HFF-Myc (cell line): ENCODE results near the gene CREM.

Experiments
- DNase-seq: peaks from one replicate; pipeline ENCODE4 v3.0.0-alpha.2; 2011; ENCODE audit warnings: low read depth; ENCODE audit errors: extremely low read depth
- H3K4me3 ChIP-seq: replicated peaks from 2 replicates; pipeline ENCODE4 v1.5.1; 2011; ENCODE audit warnings: low read depth, mild to moderate bottlenecking, control low read depth, low read length
- TF ChIP-seq, protein P1 (sequence below): IDR thresholded peaks from 2 replicates; pipeline ENCODE4 v1.5.1; 2012; ENCODE audit warnings: mild to moderate bottlenecking, low read depth, low read length, control low read depth; ENCODE audit errors: missing control alignments

The CREM gene

DNA sequence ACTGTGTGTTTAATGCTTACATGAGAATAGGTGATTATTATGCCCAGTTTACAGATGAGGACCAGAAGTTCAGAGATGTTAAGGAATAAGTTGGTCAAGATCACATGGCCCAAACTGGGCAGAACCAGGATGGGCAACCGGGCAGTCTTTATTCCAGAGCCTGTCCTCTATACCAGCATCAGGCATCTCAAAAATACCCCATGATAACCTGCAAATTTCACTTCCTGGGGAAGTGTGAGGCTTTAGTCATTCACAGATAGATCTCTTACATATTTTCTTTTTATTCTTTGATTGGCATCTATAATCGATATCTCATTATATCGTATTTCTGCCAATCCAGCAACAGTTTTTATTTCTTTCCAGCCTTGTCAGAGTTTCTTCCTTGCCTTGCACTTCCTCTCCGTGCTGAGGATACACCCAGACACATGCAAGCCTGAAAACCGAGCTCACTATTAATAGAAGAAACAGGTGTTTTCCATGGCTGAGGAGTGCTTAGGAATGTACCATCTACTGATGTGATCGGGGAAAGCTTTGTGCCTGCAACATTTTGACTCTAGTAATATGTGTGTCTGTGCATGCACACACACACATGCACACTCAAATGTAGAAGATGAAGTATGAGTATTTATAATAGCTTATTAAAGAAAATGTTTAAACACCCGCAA, 82.4 kb downstream of the CREM start:
- TF ChIP-seq, protein P1, sequence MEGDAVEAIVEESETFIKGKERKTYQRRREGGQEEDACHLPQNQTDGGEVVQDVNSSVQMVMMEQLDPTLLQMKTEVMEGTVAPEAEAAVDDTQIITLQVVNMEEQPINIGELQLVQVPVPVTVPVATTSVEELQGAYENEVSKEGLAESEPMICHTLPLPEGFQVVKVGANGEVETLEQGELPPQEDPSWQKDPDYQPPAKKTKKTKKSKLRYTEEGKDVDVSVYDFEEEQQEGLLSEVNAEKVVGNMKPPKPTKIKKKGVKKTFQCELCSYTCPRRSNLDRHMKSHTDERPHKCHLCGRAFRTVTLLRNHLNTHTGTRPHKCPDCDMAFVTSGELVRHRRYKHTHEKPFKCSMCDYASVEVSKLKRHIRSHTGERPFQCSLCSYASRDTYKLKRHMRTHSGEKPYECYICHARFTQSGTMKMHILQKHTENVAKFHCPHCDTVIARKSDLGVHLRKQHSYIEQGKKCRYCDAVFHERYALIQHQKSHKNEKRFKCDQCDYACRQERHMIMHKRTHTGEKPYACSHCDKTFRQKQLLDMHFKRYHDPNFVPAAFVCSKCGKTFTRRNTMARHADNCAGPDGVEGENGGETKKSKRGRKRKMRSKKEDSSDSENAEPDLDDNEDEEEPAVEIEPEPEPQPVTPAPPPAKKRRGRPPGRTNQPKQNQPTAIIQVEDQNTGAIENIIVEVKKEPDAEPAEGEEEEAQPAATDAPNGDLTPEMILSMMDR = no peak
- no peak for DNase-seq
- no peak overlapping the region for H3K4me3 ChIP-seq

DNA sequence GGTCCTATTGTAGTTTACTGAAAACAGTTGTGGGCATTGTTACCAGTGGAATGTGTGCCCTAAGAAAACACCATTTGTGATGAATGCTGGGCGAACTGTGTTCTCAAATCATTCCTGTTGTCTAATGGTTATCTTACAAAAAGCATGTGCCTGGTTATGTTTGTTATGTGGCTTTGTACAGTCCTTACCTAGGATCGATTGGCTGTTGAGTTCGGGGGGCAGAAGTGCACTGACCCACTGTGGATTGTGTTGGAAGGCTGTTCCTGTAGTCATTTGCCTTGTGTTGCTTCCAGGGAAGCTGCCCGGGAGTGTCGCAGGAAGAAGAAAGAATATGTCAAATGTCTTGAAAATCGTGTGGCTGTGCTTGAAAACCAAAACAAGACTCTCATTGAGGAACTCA, 84.3 kb downstream of the CREM start:
- no peak for DNase-seq
- TF ChIP-seq, protein P1 = no peak
- H3K4me3 ChIP-seq = no peak overlapping the region

DNA sequence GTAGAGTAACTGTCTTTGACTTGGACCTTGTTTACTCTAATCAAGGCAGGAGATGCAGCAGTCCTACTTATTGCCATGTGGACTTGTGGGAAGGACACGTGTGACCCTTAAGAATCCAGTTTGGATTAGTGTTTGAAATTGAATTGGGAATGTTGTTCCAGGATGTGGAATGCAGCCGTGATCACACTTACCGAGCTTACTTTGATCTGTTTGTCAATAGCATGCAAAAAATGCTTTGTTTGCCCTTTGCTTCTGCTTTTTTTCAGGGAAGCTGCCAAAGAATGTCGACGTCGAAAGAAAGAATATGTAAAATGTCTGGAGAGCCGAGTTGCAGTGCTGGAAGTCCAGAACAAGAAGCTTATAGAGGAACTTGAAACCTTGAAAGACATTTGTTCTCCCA, 84.7 kb downstream of the CREM start:
- no peak for DNase-seq
- TF ChIP-seq, protein P1 = no peak
- H3K4me3 ChIP-seq = no peak overlapping the region

DNA sequence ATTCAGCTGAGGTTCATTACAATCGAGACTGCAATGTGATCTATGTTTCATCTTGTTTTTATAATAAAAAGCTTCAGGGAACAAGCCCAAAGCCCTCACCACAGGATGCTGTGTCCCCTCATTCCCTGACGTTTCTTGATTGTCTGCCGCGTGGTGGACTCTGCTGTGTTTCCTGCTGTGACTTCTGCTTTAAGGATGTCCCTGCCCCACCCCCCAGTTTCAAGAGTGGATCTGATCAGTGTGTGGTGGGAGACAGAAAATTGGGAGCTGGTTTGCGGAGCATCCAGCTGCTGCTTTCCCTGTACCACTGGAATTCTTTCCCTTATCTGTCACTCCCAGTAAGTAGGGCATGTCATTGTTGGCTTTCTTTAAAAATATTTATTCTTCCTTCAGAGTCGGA, 86.2 kb downstream of the CREM start:
- no peak overlapping the region for H3K4me3 ChIP-seq
- DNase-seq = no peak
- TF ChIP-seq, protein P1 = no peak

DNA sequence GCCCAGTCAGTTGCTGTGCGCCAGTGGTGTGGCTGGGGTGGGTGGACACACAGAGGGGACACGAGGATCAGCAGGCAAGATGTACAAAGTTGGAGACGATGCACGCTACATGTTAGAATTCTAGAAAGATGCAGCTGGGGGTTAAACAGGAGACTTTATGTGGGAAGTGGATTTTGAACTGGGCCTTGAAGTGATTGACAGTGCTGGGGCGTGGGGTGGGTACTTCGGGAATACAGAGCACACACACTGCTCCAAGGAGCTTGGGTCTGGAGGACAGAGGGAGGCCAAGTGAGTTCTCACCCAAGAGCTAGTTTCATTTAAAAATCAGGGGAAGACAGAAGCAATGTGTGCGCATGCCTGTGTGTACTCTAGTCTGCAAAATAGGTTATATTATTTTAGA, 87.1 kb downstream of the CREM start:
- no peak for DNase-seq
- H3K4me3 ChIP-seq = no peak overlapping the region
- TF ChIP-seq, protein P1 = no peak

DNA sequence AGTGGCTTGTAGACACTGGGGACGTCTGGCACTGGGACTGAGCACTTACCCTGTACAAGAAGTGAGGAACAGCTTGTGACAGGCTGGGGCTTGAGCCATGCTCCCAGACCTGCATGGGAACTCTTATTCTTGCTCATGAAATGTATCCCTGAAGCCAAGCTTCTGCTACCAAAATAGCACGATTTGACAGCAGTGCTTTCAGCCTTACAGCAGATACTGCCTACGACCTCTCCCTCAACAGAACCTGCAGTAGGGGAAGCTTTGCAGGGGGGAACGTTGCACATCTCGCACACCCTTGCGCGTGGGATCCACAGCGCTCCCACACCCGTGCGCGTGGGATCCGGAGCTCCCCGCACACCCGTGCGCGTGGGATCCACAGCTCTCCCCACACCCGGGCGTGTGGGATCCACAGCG, 88.0 kb downstream of the CREM start:
- no peak for DNase-seq
- TF ChIP-seq, protein P1 = no peak
- H3K4me3 ChIP-seq = no peak overlapping the region

DNA sequence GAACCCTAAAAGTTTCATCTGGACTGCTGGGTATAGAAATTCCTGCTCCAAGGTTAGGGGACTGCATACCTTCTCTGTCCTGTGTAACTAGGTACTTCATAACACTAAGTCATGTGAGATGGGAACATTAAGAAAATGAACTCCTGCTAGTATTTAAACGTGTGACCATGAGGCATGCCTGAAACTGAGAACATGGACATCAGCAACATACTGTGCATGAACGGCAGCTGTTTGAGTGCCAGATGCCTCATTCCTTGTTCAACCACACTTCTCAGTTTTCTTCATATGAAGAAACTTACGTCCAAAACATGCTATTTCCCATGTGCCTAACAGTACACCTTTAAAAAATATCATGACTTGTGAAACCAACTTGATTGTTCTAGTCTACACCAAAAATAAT, 88.5 kb downstream of the CREM start:
- no peak overlapping the region for H3K4me3 ChIP-seq
- TF ChIP-seq, protein P1 = no peak
- DNase-seq = no peak
